ENCODE results near the gene CYP46A1.

The CYP46A1 gene

GRCh38 chr14:99698642-99699041, 14.5 kb downstream of the CYP46A1 start:
- Mint-ChIP-seq H3K36me3 (ENCODE audit: low read depth) (no peaks in the 10 kb centered on the region), H3K9me3 (peaks cover 10% of the 10 kb centered on the region), H3K4me3 (no peak overlapping the region), H3K27ac (no peak overlapping the region), H3K4me1 (ENCODE audit: low read depth) (peaks cover 4% of the 10 kb centered on the region), H3K27me3 (ENCODE audit: low read depth) (peaks cover 22% of the 10 kb centered on the region)
- DNase-seq (ENCODE audit: low spot score), result no peak

- Mint-ChIP-seq H3K9me3 (peaks cover 11% of the 10 kb centered on the region), H3K4me3 (no peak overlapping the region), H3K4me1 (ENCODE audit: low read depth) (peaks cover 4% of the 10 kb centered on the region), H3K36me3 (ENCODE audit: low read depth) (no peaks in the 10 kb centered on the region), H3K27me3 (ENCODE audit: low read depth) (peaks cover 17% of the 10 kb centered on the region), H3K27ac (no peak overlapping the region)
- no peak for DNase-seq (ENCODE audit: low spot score)
These were observed 15.1 kb downstream of the CYP46A1 start for GRCh38 chr14:99699085-99699760.

- H3K9me3 Mint-ChIP-seq, result peaks cover 11% of the 10 kb centered on the region
- H3K4me3 Mint-ChIP-seq, result no peak overlapping the region
- no peak overlapping the region for H3K27ac Mint-ChIP-seq
- peaks cover 4% of the 10 kb centered on the region for H3K4me1 Mint-ChIP-seq (ENCODE audit: low read depth)
- no peaks in the 10 kb centered on the region for H3K36me3 Mint-ChIP-seq (ENCODE audit: low read depth)
- peaks cover 10% of the 10 kb centered on the region for H3K27me3 Mint-ChIP-seq (ENCODE audit: low read depth)
- no peak for DNase-seq (ENCODE audit: low spot score)
These were observed 15.8 kb downstream of the CYP46A1 start for GRCh38 chr14:99699861-99700260.

- no peak overlapping the region for H3K4me3 Mint-ChIP-seq
These were observed 16.3 kb downstream of the CYP46A1 start for GRCh38 chr14:99700379-99700778.

GRCh38 chr14:99701260-99701659, 17.2 kb downstream of the CYP46A1 start:
- Mint-ChIP-seq H3K4me1 (ENCODE audit: low read depth) (peaks cover 4% of the 10 kb centered on the region), H3K9me3 (peaks cover 11% of the 10 kb centered on the region), H3K4me3 (no peak overlapping the region), H3K27ac (no peak overlapping the region), H3K36me3 (ENCODE audit: low read depth) (no peaks in the 10 kb centered on the region), H3K27me3 (ENCODE audit: low read depth) (peaks cover 4% of the 10 kb centered on the region)
- no peak for DNase-seq (ENCODE audit: low spot score)

More at GRCh38 chr14:99700379-99700778, 16.3 kb downstream of the CYP46A1 start:
- H3K9me3 Mint-ChIP-seq, result peaks cover 11% of the 10 kb centered on the region
- H3K36me3 Mint-ChIP-seq (ENCODE audit: low read depth), result no peaks in the 10 kb centered on the region
- H3K4me1 Mint-ChIP-seq (ENCODE audit: low read depth), result peaks cover 4% of the 10 kb centered on the region
- no peak for DNase-seq (ENCODE audit: low spot score)
- peaks cover 7% of the 10 kb centered on the region for H3K27me3 Mint-ChIP-seq (ENCODE audit: low read depth)
- no peak overlapping the region for H3K27ac Mint-ChIP-seq

- peaks cover 2% of the 10 kb centered on the region for H3K27me3 Mint-ChIP-seq (ENCODE audit: low read depth)
- no peak overlapping the region for H3K4me3 Mint-ChIP-seq
- DNase-seq (ENCODE audit: low spot score), result no peak
- H3K36me3 Mint-ChIP-seq (ENCODE audit: low read depth), result no peaks in the 10 kb centered on the region
- H3K4me1 Mint-ChIP-seq (ENCODE audit: low read depth), result peaks cover 4% of the 10 kb centered on the region
- H3K27ac Mint-ChIP-seq, result no peak overlapping the region
- H3K9me3 Mint-ChIP-seq, result peaks cover 11% of the 10 kb centered on the region
These were observed 18.0 kb downstream of the CYP46A1 start for GRCh38 chr14:99702115-99702514.

GRCh38 chr14:99703381-99703780, 19.3 kb downstream of the CYP46A1 start:
- Mint-ChIP-seq H3K9me3 (peaks cover 11% of the 10 kb centered on the region), H3K4me3 (no peak overlapping the region), H3K4me1 (ENCODE audit: low read depth) (peaks cover 4% of the 10 kb centered on the region), H3K27me3 (ENCODE audit: low read depth) (no peaks in the 10 kb centered on the region), H3K36me3 (ENCODE audit: low read depth) (no peaks in the 10 kb centered on the region), H3K27ac (no peak overlapping the region)
- DNase-seq (ENCODE audit: low spot score), result no peak

GRCh38 chr14:99704037-99704436, 19.9 kb downstream of the CYP46A1 start:
- Mint-ChIP-seq H3K36me3 (ENCODE audit: low read depth) (no peaks in the 10 kb centered on the region), H3K27ac (no peak overlapping the region), H3K4me1 (ENCODE audit: low read depth) (peaks cover 3% of the 10 kb centered on the region), H3K4me3 (no peak overlapping the region), H3K27me3 (ENCODE audit: low read depth) (no peaks in the 10 kb centered on the region), H3K9me3 (peaks cover 11% of the 10 kb centered on the region)
- DNase-seq (ENCODE audit: low spot score), result no peak

GRCh38 chr14:99706107-99706900, 22.2 kb downstream of the CYP46A1 start:
- peaks cover 11% of the 10 kb centered on the region for H3K9me3 Mint-ChIP-seq
- no peaks in the 10 kb centered on the region for H3K36me3 Mint-ChIP-seq (ENCODE audit: low read depth)
- H3K27ac Mint-ChIP-seq, result no peak overlapping the region
- H3K4me3 Mint-ChIP-seq, result no peak overlapping the region
- H3K4me1 Mint-ChIP-seq (ENCODE audit: low read depth), result no peaks in the 10 kb centered on the region
- H3K27me3 Mint-ChIP-seq (ENCODE audit: low read depth), result no peaks in the 10 kb centered on the region
- DNase-seq (ENCODE audit: low spot score), result no peak

GRCh38 chr14:99707420-99707819, 23.3 kb downstream of the CYP46A1 start:
- H3K9me3 Mint-ChIP-seq, result peaks cover 11% of the 10 kb centered on the region
- no peaks in the 10 kb centered on the region for H3K36me3 Mint-ChIP-seq (ENCODE audit: low read depth)
- no peaks in the 10 kb centered on the region for H3K4me1 Mint-ChIP-seq (ENCODE audit: low read depth)
- peaks cover 2% of the 10 kb centered on the region for H3K27me3 Mint-ChIP-seq (ENCODE audit: low read depth)
- no peak overlapping the region for H3K4me3 Mint-ChIP-seq
- H3K27ac Mint-ChIP-seq, result no peak overlapping the region
- DNase-seq (ENCODE audit: low spot score), result no peak

- Mint-ChIP-seq H3K9me3 (peaks cover 8% of the 10 kb centered on the region), H3K36me3 (ENCODE audit: low read depth) (no peaks in the 10 kb centered on the region), H3K27me3 (ENCODE audit: low read depth) (peaks cover 7% of the 10 kb centered on the region), H3K4me1 (ENCODE audit: low read depth) (no peaks in the 10 kb centered on the region), H3K27ac (no peak overlapping the region), H3K4me3 (no peak overlapping the region)
- DNase-seq (ENCODE audit: low spot score), result no peak
These were observed 23.8 kb downstream of the CYP46A1 start for GRCh38 chr14:99707921-99708320.

GRCh38 chr14:99708449-99708848, 24.4 kb downstream of the CYP46A1 start:
- no peaks in the 10 kb centered on the region for H3K4me1 Mint-ChIP-seq (ENCODE audit: low read depth)
- H3K9me3 Mint-ChIP-seq, result peaks cover 3% of the 10 kb centered on the region
- H3K4me3 Mint-ChIP-seq, result no peak overlapping the region
- H3K27ac Mint-ChIP-seq, result no peak overlapping the region
- DNase-seq (ENCODE audit: low spot score), result no peak
- peaks cover 8% of the 10 kb centered on the region for H3K27me3 Mint-ChIP-seq (ENCODE audit: low read depth)
- H3K36me3 Mint-ChIP-seq (ENCODE audit: low read depth), result no peaks in the 10 kb centered on the region

GRCh38 chr14:99713972-99714371, 29.9 kb downstream of the CYP46A1 start:
- Mint-ChIP-seq H3K9me3 (no peaks in the 10 kb centered on the region), H3K27ac (no peak overlapping the region), H3K4me1 (ENCODE audit: low read depth) (no peaks in the 10 kb centered on the region), H3K27me3 (ENCODE audit: low read depth) (peaks cover 12% of the 10 kb centered on the region), H3K36me3 (ENCODE audit: low read depth) (no peaks in the 10 kb centered on the region), H3K4me3 (no peak overlapping the region)
- DNase-seq (ENCODE audit: low spot score), result no peak

- Mint-ChIP-seq H3K9me3 (no peaks in the 10 kb centered on the region), H3K4me3 (no peak overlapping the region), H3K27me3 (ENCODE audit: low read depth) (peaks cover 12% of the 10 kb centered on the region), H3K36me3 (ENCODE audit: low read depth) (no peaks in the 10 kb centered on the region), H3K27ac (no peak overlapping the region), H3K4me1 (ENCODE audit: low read depth) (no peaks in the 10 kb centered on the region)
- no peak for DNase-seq (ENCODE audit: low spot score)
These were observed 31.3 kb downstream of the CYP46A1 start for GRCh38 chr14:99715266-99716000.
